Activated T-cell treated with anti-CD3 and anti-CD28 coated beads, Interleukin-2, amount 50 U/mL, for 24 hours (primary cell): Measurements from ENCODE around the gene SDHAF3.
"Not testable (repeated sequence)": the region's sequence is repeated elsewhere in the genome, so short reads cannot be mapped to it uniquely, and the experiment has no call there.

Experiments
- DNase-seq: peaks from one replicate; pipeline ENCODE4 v3.0.0-alpha.2; 2020
- H3K27ac Mint-ChIP-seq: 2 replicates; pipeline ENCODE4 v1.8.0; 2020; ENCODE audit warnings: mild to moderate bottlenecking, mixed read lengths
- H3K27me3 Mint-ChIP-seq: 2 replicates; pipeline ENCODE4 v1.8.0; 2020; ENCODE audit warnings: mixed read lengths
- H3K36me3 Mint-ChIP-seq: 2 replicates; pipeline ENCODE4 v1.8.0; 2020; ENCODE audit warnings: low read depth, mixed read lengths
- H3K4me1 Mint-ChIP-seq: 2 replicates; pipeline ENCODE4 v1.8.0; 2020; ENCODE audit warnings: low read depth, mixed read lengths
- H3K4me3 Mint-ChIP-seq: 2 replicates; pipeline ENCODE4 v1.8.0; 2020; ENCODE audit warnings: mild to moderate bottlenecking, moderate library complexity, mixed read lengths
- H3K9me3 Mint-ChIP-seq: 2 replicates; pipeline ENCODE4 v1.8.0; 2020; ENCODE audit warnings: mixed read lengths

SDHAF3 gene

GRCh38 chr7:97107192-97107800, 10.2 kb upstream of the SDHAF3 start:
- Mint-ChIP-seq H3K36me3 (no peaks in the 10 kb centered on the region), H3K9me3 (peaks cover 4% of the 10 kb centered on the region), H3K27ac (no peak overlapping the region), H3K4me3 (no peak overlapping the region), H3K27me3 (peaks cover 29% of the 10 kb centered on the region), H3K4me1 (no peaks in the 10 kb centered on the region)
- no peak for DNase-seq

DNA sequence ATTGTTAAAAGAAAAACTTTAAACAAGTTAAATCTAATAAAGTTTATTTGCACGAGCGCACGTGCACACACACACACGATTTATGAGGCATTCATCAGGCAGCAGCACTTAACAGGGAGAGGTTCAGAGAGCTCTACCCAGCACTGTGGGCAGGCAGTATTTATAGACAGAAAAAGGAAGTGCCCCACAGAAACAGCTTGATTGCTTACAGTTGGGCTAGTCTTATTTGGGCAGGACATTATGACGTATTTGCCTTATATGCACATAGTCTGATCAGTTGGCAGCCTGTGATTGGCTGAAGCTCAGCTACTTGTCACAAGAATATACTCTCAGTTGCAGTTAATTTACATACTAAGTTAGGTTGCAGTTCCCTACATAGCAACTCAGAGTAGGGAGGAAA, 1.2 kb upstream of the SDHAF3 start:
- H3K4me3 Mint-ChIP-seq = no peak overlapping the region
- no peak for DNase-seq
- peaks cover 33% of the 10 kb centered on the region for H3K4me1 Mint-ChIP-seq
- H3K27me3 Mint-ChIP-seq = no peaks in the 10 kb centered on the region
- H3K27ac Mint-ChIP-seq = peak overlapping the region; percentile 97
- H3K9me3 Mint-ChIP-seq = peaks cover 4% of the 10 kb centered on the region
- peaks cover 26% of the 10 kb centered on the region for H3K36me3 Mint-ChIP-seq

DNA sequence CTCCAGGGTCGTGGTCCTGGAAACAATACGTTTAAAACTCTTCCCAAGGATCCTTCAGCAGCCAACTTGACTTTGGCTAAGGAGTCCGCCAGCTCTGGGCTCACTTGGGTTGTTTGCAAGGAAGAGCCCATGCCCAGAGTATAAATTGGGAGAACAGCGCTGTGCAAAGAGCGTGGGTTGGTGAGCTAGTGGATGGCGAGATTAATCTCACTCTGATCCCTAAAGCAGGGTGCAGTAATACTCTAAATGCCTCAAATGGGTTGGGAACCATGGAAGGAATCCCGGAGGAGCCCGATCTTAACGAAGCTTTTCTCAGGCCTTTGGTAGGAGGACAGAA, 495 bp upstream of the SDHAF3 start:
- H3K4me1 Mint-ChIP-seq = peaks cover 36% of the 10 kb centered on the region
- H3K9me3 Mint-ChIP-seq = peaks cover 4% of the 10 kb centered on the region
- H3K36me3 Mint-ChIP-seq = peaks cover 30% of the 10 kb centered on the region
- no peaks in the 10 kb centered on the region for H3K27me3 Mint-ChIP-seq
- peak overlapping the region; percentile 94 for H3K4me3 Mint-ChIP-seq
- no peak for DNase-seq
- peak overlapping the region; percentile 97 for H3K27ac Mint-ChIP-seq

GRCh38 chr7:97118306-97118917, 914 bp downstream of the SDHAF3 start:
- peak overlapping the region; percentile 94 for H3K4me3 Mint-ChIP-seq
- H3K36me3 Mint-ChIP-seq = peaks cover 37% of the 10 kb centered on the region
- H3K27me3 Mint-ChIP-seq = no peaks in the 10 kb centered on the region
- peaks cover 39% of the 10 kb centered on the region for H3K4me1 Mint-ChIP-seq
- DNase-seq = no peak
- H3K27ac Mint-ChIP-seq = peak overlapping the region; percentile 97
- peaks cover 6% of the 10 kb centered on the region for H3K9me3 Mint-ChIP-seq

- DNase-seq = no peak
- peaks cover 10% of the 10 kb centered on the region for H3K9me3 Mint-ChIP-seq
- peaks cover 50% of the 10 kb centered on the region for H3K36me3 Mint-ChIP-seq
- H3K4me1 Mint-ChIP-seq = peaks cover 45% of the 10 kb centered on the region
- no peaks in the 10 kb centered on the region for H3K27me3 Mint-ChIP-seq
- peak overlapping the region; percentile 94 for H3K4me3 Mint-ChIP-seq
- no peak overlapping the region for H3K27ac Mint-ChIP-seq
These were observed 2.2 kb downstream of the SDHAF3 start for GRCh38 chr7:97119747-97120146.

DNA sequence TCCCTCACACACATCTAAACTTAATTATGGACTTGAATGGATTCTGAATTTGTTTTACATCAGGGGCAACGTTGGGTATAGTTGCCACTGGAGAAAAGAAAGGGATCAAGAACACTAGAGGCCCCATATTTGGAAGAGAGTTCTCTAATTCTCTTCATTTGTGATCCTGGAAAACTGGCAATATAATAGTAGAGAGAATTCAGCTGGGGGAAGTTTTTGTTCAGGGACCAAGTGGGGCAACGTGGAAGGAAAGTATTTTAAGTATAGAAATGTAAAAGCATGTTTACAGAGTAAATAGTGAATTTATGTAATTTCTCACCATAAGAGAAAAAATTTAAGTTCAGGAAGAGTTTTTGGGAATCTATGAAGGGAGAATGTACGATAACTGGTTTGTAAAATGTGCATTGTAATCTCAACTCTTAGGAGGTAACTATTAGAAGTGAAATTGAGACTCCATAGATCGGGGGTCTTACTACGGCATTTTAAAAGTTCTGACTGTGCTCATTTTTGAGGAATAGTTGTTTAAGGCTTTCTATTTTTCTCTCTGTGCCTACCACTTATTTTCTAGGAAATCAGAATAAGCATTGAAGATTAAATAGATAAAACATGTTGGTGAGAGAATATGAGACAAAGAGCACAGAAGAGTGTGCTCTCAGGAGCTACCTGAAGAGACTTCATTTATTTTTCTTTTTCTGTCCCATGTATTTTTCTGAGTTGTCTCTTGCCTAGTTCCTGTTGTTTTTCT, 3.4 kb downstream of the SDHAF3 start:
- peaks cover 47% of the 10 kb centered on the region for H3K4me1 Mint-ChIP-seq
- no peak overlapping the region for H3K27ac Mint-ChIP-seq
- no peak for DNase-seq
- peaks cover 60% of the 10 kb centered on the region for H3K36me3 Mint-ChIP-seq
- H3K27me3 Mint-ChIP-seq = no peaks in the 10 kb centered on the region
- H3K9me3 Mint-ChIP-seq = peaks cover 17% of the 10 kb centered on the region
- no peak overlapping the region for H3K4me3 Mint-ChIP-seq

- not testable (repeated sequence) for H3K27me3 Mint-ChIP-seq, DNase-seq, H3K27ac Mint-ChIP-seq, H3K4me3 Mint-ChIP-seq
- H3K9me3 Mint-ChIP-seq = peaks cover 14% of the 10 kb centered on the region
- H3K4me1 Mint-ChIP-seq = peaks cover 43% of the 10 kb centered on the region
- H3K36me3 Mint-ChIP-seq = peaks cover 65% of the 10 kb centered on the region
These were observed 5.6 kb downstream of the SDHAF3 start for GRCh38 chr7:97123115-97123514.

GRCh38 chr7:97126483-97127171, 9.1 kb downstream of the SDHAF3 start:
- peaks cover 31% of the 10 kb centered on the region for H3K4me1 Mint-ChIP-seq
- H3K36me3 Mint-ChIP-seq = peaks cover 43% of the 10 kb centered on the region
- peaks cover 14% of the 10 kb centered on the region for H3K9me3 Mint-ChIP-seq
- H3K27ac Mint-ChIP-seq = no peak overlapping the region
- no peak for DNase-seq
- no peak overlapping the region for H3K4me3 Mint-ChIP-seq
- no peaks in the 10 kb centered on the region for H3K27me3 Mint-ChIP-seq

DNA sequence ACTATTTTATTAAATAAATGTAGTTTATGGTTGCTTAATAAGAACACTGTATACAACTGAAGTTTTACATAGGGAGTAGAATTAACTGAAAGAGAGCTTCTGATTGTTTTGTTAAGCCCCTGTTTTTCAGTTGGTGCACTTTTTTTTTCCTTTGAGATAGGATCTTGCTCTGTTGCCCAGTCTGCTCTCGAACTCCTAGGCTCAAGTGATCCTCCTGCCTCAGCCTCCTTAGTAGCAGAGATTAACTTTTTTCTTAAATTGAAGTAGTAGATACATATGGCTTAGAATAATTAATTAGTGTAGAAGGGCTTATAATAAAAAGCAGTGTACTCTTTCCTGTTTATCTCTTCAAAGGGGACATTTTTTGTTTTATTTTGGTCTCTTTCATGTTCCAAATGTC, 11.2 kb downstream of the SDHAF3 start:
- peaks cover 37% of the 10 kb centered on the region for H3K36me3 Mint-ChIP-seq
- H3K4me3 Mint-ChIP-seq = no peak overlapping the region

DNA sequence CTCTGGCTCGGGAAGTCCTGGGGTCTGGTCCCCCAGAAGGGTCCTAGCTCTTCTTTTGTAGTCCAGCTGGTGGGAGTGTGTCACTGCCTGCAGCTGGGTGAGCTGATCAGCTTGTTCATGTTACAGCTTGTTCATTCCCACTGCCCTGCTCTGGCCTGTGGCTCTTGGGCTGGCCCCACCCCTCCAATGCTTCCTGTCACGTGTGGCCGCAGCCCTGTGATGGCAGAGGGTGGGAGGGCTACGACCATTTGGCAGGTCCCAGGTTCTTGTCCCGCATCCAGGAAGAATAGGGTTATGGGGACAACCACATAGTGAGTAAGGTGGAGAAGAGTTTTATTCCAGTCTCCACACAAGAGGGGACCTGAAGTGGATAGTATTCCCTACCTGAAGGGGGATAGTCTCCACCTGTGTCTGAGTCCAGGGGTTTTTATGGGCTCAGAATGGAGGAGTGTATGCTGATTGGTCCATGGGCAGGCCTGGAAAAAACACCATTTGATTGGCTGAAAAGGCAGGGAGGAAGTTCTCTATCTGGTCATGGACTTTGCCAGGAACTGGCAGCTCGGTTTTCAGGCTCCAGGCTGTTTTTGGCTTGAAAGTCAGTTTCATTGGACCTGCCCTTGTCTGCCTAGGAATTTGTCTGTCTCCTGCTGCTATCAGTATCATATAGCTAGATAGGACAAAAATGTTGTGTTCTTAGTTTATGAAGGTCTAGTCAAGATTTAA, 13.1 kb downstream of the SDHAF3 start:
- Mint-ChIP-seq H3K4me3 (no peak overlapping the region), H3K36me3 (peaks cover 26% of the 10 kb centered on the region), H3K4me1 (peaks cover 29% of the 10 kb centered on the region), H3K9me3 (peaks cover under 1% of the 10 kb centered on the region), H3K27ac (no peak overlapping the region), H3K27me3 (no peaks in the 10 kb centered on the region)
- no peak for DNase-seq

More for the DNA sequence above, 11.2 kb downstream of the SDHAF3 start:
- no peak for DNase-seq
- Mint-ChIP-seq H3K4me1 (peaks cover 32% of the 10 kb centered on the region), H3K27ac (no peak overlapping the region), H3K27me3 (no peaks in the 10 kb centered on the region), H3K9me3 (peaks cover 11% of the 10 kb centered on the region)

DNA sequence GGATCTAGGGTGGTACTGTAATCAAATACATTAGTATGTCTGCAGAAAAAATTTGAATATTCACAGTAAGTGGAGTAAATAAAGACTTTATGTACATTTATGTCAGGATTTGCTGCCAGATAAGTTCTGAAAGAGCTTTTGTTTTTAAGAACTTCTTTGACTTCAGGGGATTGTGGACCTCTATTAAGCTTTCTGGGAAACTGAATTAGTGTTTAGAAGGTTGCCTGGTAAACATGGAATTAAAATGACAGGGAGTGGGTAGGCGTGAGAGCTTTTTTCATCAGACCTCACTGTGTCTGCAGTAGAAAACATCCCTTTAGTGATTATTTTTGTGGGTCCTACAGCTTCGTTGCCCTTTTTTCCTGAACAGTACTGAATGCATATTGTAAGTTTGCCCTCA, 15.7 kb downstream of the SDHAF3 start:
- Mint-ChIP-seq H3K4me3 (no peak overlapping the region), H3K36me3 (peaks cover 30% of the 10 kb centered on the region), H3K27me3 (no peaks in the 10 kb centered on the region), H3K27ac (no peak overlapping the region), H3K9me3 (no peaks in the 10 kb centered on the region), H3K4me1 (peaks cover 25% of the 10 kb centered on the region)
- no peak for DNase-seq

DNA sequence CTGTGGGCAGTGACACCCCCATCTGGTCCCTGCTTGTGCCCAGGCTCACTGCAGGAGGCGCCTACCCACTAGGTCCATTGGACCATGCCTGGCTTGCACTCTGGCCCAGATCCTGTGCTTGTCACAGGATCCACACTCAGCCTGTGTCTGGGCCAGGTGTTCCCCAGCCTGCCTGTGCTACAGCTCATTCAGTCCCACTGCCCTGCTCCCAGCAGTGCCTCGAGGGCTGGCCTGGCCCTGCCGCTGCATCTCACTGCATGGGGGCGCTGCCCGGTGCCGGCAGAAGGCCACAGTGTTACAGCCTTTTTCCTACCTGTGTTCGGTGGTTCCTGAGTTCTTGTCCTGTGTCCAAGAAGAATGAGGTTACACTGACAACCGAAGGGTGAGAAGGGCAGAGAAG, 21.3 kb downstream of the SDHAF3 start:
- no peaks in the 10 kb centered on the region for H3K27me3 Mint-ChIP-seq
- no peak overlapping the region for H3K4me3 Mint-ChIP-seq
- peaks cover 25% of the 10 kb centered on the region for H3K9me3 Mint-ChIP-seq
- H3K4me1 Mint-ChIP-seq = peaks cover 5% of the 10 kb centered on the region
- H3K27ac Mint-ChIP-seq = no peak overlapping the region
- no peak for DNase-seq
- H3K36me3 Mint-ChIP-seq = peaks cover 73% of the 10 kb centered on the region

DNA sequence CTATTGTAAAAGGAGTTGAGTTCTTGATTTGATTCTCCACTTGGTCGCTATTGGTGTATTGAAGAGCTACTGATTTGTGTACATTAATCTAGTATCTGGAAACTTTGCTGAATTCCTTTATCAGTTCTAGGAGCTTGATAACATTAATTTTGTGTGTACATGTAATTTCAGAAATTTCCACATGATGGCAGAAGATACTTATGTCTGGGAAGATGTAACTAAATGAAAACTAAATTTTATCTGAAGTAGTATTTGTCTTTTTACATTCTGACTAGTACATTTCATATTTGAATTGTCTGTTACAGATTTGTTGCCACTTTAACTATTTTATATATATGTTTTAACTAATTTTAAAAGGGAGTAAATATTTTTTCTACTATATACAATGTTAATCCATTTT, 27.6 kb downstream of the SDHAF3 start:
- Mint-ChIP-seq H3K27ac (no peak overlapping the region), H3K36me3 (peaks cover 51% of the 10 kb centered on the region)
- DNase-seq = no peak

GRCh38 chr7:97149843-97150242, 32.3 kb downstream of the SDHAF3 start:
- Mint-ChIP-seq H3K27me3 (no peaks in the 10 kb centered on the region), H3K4me1 (peaks cover 2% of the 10 kb centered on the region), H3K4me3 (no peak overlapping the region), H3K27ac (no peak overlapping the region), H3K9me3 (no peaks in the 10 kb centered on the region), H3K36me3 (peaks cover 42% of the 10 kb centered on the region)
- no peak for DNase-seq

More for the DNA sequence above, 27.6 kb downstream of the SDHAF3 start:
- Mint-ChIP-seq H3K27me3 (no peaks in the 10 kb centered on the region), H3K4me3 (no peak overlapping the region), H3K9me3 (peaks cover 13% of the 10 kb centered on the region), H3K4me1 (peaks cover 4% of the 10 kb centered on the region)
